K562 (cell line): ENCODE measurements around the gene ZSCAN29. TPM values are rescaled to one million over a fixed set of nuclear protein-coding genes. Genes with fewer than 3 reads are reported as not detected.

Source experiments
- CBFA2T3 ChIP-seq: fragments of 450-650 bp; IDR thresholded peaks from 2 replicates; pipeline ENCODE4 v1.6.1; 2017
- EZH2 ChIP-seq: IDR thresholded peaks from 2 replicates; pipeline ENCODE4 v1.6.1; 2012; ENCODE audit warnings: low read depth, mild to moderate bottlenecking, inconsistent platforms, low read length, borderline replicate concordance
- MED1 ChIP-seq: sonication (generic); formaldehyde crosslinking; IDR thresholded peaks from 2 replicates; pipeline ENCODE4 v1.8.1; 2023; ENCODE audit warnings: missing genetic modification reagents, borderline replicate concordance
- RHOXF2B ChIP-seq: fragments of 250-450 bp; sonication (Bioruptor Pico); conservative IDR thresholded peaks from 2 replicates; pipeline ENCODE4 v1.5.1; 2021
- SAFB ChIP-seq: fragments of 200-400 bp; formaldehyde crosslinking; IDR thresholded peaks from 2 replicates; pipeline ENCODE4 v1.6.1; 2017; ENCODE audit warnings: low read depth, low read length, borderline replicate concordance
- SMAD2 ChIP-seq: fragments of 150-350 bp; IDR thresholded peaks from 2 replicates; pipeline ENCODE4 v1.6.1; 2014; ENCODE audit warnings: low read depth, mild to moderate bottlenecking, low read length
- SMC3 ChIP-seq: conservative IDR thresholded peaks from 2 replicates; pipeline ENCODE4 v1.6.1; 2011; ENCODE audit warnings: low read depth, low read length, improper control_type of control experiment; ENCODE audit not compliant: insufficient read depth
- SRSF1 ChIP-seq: fragments of 200-400 bp; formaldehyde crosslinking; IDR thresholded peaks from 2 replicates; pipeline ENCODE4 v1.6.1; 2017; ENCODE audit warnings: mild to moderate bottlenecking, low read depth, low read length, moderate library complexity
- ZNF507 ChIP-seq: conservative IDR thresholded peaks from 2 replicates; pipeline ENCODE4 v1.6.1; 2017; ENCODE audit warnings: missing genetic modification characterization, missing compliant biosample characterization
- polyA plus RNA-seq, 8 experiments: library from polyadenylated mRNA; depleted of rRNA in 4 of 8; stranded (reverse) in 5 of 8; unstranded in 3 of 8; fragments of >200 nt; fragmentation: Nextera tagmentation in 2 of 8; fragmentation: Illumina TruSeq in 1 of 8; extraction: Ambion mirVana in 2 of 8; extraction: Trizol in 1 of 8; gene quantifications; 2 replicates each; pipeline versions ENCODE4 v1.2.1 to v1.2.3, GENCODE V29; 2011 to 2014; ENCODE audit warnings: inconsistent platforms in 1 of 8, missing spikeins in 1 of 8
- total RNA-seq, 7 experiments: library from RNA; depleted of rRNA in 6 of 7; stranded (reverse); fragments of >200 nt in 6 of 7; fragmentation: Illumina TruSeq in 2 of 7; extraction: Trizol in 2 of 7; gene quantifications; 2 replicates each; pipeline versions ENCODE4 v1.2.1 to v1.2.3, GENCODE V29; 2011 to 2021; ENCODE audit warnings: low replicate concordance in 1 of 7
- TF ChIP-seq, protein P1 (sequence below): fragments of 450-650 bp; IDR thresholded peaks from 2 replicates; pipeline ENCODE4 v1.6.1; 2016; ENCODE audit warnings: mild to moderate bottlenecking, moderate library complexity
- TF ChIP-seq, protein P2 (sequence below): IDR thresholded peaks from 3 replicates; pipeline ENCODE4 v1.6.1; 2011; ENCODE audit warnings: borderline replicate concordance, mild to moderate bottlenecking, moderate library complexity; ENCODE audit not compliant: insufficient read length; ENCODE audit errors: extremely low read depth

Gene ZSCAN29
- total and polyA plus RNA-seq, 9 of the 15 experiments (the other 6 are each of a cell fraction or from before 2014, with no cell fraction given): 2.5 to 28.6 (median 19.7) TPM

DNA sequence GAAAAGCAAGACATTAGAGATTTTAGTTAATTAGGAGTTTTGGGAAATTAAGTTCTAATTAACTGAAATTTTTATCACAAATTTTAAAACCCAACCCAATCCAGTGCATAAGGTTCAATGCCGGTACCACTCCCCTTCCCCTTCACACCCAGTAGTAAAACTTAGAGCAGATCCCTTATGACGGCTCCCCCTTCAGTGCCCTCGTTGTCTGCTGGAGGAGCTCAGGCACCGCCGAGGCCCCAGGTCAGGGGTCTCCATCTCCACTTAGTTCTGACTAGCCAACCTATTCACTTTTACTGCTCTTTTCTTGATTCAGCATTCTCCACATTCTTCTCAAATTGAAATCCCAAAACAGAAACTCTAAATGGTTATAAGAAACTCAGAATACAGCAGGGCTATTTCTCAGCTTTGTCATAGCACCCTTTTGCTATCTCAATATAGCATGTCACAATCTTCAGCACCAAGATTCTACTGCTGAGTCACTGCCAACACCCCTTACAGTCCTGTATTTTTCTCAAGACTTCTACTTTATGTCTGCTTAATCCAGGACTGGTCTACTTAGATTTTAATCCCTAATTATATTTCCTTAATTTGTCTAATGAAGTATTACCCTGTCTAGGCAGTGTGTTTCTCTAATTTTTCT is 39.9 kb upstream of the ZSCAN29 start (continued):
- no peak for TF ChIP-seq SMAD2
- peak; percentile 54 for TF ChIP-seq CBFA2T3
- no peak for TF ChIP-seq SAFB
- TF ChIP-seq SRSF1: no peak
- no peak for TF ChIP-seq MED1 (CRISPR knock-in tag)
- no peak for TF ChIP-seq EZH2
- no peak for TF ChIP-seq SMC3
- TF ChIP-seq, protein P1, sequence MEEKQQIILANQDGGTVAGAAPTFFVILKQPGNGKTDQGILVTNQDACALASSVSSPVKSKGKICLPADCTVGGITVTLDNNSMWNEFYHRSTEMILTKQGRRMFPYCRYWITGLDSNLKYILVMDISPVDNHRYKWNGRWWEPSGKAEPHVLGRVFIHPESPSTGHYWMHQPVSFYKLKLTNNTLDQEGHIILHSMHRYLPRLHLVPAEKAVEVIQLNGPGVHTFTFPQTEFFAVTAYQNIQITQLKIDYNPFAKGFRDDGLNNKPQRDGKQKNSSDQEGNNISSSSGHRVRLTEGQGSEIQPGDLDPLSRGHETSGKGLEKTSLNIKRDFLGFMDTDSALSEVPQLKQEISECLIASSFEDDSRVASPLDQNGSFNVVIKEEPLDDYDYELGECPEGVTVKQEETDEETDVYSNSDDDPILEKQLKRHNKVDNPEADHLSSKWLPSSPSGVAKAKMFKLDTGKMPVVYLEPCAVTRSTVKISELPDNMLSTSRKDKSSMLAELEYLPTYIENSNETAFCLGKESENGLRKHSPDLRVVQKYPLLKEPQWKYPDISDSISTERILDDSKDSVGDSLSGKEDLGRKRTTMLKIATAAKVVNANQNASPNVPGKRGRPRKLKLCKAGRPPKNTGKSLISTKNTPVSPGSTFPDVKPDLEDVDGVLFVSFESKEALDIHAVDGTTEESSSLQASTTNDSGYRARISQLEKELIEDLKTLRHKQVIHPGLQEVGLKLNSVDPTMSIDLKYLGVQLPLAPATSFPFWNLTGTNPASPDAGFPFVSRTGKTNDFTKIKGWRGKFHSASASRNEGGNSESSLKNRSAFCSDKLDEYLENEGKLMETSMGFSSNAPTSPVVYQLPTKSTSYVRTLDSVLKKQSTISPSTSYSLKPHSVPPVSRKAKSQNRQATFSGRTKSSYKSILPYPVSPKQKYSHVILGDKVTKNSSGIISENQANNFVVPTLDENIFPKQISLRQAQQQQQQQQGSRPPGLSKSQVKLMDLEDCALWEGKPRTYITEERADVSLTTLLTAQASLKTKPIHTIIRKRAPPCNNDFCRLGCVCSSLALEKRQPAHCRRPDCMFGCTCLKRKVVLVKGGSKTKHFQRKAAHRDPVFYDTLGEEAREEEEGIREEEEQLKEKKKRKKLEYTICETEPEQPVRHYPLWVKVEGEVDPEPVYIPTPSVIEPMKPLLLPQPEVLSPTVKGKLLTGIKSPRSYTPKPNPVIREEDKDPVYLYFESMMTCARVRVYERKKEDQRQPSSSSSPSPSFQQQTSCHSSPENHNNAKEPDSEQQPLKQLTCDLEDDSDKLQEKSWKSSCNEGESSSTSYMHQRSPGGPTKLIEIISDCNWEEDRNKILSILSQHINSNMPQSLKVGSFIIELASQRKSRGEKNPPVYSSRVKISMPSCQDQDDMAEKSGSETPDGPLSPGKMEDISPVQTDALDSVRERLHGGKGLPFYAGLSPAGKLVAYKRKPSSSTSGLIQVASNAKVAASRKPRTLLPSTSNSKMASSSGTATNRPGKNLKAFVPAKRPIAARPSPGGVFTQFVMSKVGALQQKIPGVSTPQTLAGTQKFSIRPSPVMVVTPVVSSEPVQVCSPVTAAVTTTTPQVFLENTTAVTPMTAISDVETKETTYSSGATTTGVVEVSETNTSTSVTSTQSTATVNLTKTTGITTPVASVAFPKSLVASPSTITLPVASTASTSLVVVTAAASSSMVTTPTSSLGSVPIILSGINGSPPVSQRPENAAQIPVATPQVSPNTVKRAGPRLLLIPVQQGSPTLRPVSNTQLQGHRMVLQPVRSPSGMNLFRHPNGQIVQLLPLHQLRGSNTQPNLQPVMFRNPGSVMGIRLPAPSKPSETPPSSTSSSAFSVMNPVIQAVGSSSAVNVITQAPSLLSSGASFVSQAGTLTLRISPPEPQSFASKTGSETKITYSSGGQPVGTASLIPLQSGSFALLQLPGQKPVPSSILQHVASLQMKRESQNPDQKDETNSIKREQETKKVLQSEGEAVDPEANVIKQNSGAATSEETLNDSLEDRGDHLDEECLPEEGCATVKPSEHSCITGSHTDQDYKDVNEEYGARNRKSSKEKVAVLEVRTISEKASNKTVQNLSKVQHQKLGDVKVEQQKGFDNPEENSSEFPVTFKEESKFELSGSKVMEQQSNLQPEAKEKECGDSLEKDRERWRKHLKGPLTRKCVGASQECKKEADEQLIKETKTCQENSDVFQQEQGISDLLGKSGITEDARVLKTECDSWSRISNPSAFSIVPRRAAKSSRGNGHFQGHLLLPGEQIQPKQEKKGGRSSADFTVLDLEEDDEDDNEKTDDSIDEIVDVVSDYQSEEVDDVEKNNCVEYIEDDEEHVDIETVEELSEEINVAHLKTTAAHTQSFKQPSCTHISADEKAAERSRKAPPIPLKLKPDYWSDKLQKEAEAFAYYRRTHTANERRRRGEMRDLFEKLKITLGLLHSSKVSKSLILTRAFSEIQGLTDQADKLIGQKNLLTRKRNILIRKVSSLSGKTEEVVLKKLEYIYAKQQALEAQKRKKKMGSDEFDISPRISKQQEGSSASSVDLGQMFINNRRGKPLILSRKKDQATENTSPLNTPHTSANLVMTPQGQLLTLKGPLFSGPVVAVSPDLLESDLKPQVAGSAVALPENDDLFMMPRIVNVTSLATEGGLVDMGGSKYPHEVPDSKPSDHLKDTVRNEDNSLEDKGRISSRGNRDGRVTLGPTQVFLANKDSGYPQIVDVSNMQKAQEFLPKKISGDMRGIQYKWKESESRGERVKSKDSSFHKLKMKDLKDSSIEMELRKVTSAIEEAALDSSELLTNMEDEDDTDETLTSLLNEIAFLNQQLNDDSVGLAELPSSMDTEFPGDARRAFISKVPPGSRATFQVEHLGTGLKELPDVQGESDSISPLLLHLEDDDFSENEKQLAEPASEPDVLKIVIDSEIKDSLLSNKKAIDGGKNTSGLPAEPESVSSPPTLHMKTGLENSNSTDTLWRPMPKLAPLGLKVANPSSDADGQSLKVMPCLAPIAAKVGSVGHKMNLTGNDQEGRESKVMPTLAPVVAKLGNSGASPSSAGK: peak; percentile 58
- TF ChIP-seq ZNF507 (tag): no peak
- TF ChIP-seq RHOXF2B: no peak
- TF ChIP-seq, protein P2, sequence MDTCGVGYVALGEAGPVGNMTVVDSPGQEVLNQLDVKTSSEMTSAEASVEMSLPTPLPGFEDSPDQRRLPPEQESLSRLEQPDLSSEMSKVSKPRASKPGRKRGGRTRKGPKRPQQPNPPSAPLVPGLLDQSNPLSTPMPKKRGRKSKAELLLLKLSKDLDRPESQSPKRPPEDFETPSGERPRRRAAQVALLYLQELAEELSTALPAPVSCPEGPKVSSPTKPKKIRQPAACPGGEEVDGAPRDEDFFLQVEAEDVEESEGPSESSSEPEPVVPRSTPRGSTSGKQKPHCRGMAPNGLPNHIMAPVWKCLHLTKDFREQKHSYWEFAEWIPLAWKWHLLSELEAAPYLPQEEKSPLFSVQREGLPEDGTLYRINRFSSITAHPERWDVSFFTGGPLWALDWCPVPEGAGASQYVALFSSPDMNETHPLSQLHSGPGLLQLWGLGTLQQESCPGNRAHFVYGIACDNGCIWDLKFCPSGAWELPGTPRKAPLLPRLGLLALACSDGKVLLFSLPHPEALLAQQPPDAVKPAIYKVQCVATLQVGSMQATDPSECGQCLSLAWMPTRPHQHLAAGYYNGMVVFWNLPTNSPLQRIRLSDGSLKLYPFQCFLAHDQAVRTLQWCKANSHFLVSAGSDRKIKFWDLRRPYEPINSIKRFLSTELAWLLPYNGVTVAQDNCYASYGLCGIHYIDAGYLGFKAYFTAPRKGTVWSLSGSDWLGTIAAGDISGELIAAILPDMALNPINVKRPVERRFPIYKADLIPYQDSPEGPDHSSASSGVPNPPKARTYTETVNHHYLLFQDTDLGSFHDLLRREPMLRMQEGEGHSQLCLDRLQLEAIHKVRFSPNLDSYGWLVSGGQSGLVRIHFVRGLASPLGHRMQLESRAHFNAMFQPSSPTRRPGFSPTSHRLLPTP: no peak
